LNCaP clone FGC (cell line): ENCODE results near the gene SNRNP70.

Experiments used
- DNase-seq: peaks from one replicate; pipeline ENCODE4 v3.0.0-alpha.2; 2011; ENCODE audit warnings: low read depth
- H3K4me3 ChIP-seq: 2 replicates; pipeline ENCODE4 v1.5.1; 2011; ENCODE audit warnings: mild to moderate bottlenecking, low read depth, low read length, control low read depth
- TF ChIP-seq, protein P1 (sequence below): IDR thresholded peaks from 2 replicates; pipeline ENCODE4 v1.5.1; 2012; ENCODE audit warnings: mild to moderate bottlenecking; ENCODE audit not compliant: control insufficient read depth, insufficient read depth; ENCODE audit errors: extremely low read depth

Gene SNRNP70

DNA sequence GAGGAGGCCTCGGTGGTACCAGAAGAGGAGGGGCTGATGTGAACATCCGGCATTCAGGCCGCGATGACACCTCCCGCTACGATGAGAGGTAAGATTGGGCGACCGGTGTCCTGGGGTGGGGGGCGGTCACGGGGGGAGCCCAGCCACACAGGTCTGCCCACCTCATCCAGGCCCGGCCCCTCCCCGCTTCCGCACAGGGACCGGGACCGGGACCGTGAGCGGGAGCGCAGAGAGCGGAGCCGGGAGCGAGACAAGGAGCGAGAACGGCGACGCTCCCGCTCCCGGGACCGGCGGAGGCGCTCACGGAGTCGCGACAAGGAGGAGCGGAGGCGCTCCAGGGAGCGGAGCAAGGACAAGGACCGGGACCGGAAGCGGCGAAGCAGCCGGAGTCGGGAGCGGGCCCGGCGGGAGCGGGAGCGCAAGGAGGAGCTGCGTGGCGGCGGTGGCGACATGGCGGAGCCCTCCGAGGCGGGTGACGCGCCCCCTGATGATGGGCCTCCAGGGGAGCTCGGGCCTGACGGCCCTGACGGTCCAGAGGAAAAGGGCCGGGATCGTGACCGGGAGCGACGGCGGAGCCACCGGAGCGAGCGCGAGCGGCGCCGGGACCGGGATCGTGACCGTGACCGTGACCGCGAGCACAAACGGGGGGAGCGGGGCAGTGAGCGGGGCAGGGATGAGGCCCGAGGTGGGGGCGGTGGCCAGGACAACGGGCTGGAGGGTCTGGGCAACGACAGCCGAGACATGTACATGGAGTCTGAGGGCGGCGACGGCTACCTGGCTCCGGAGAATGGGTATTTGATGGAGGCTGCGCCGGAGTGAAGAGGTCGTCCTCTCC, 22.6 kb downstream of the SNRNP70 start:
- TF ChIP-seq, protein P1, sequence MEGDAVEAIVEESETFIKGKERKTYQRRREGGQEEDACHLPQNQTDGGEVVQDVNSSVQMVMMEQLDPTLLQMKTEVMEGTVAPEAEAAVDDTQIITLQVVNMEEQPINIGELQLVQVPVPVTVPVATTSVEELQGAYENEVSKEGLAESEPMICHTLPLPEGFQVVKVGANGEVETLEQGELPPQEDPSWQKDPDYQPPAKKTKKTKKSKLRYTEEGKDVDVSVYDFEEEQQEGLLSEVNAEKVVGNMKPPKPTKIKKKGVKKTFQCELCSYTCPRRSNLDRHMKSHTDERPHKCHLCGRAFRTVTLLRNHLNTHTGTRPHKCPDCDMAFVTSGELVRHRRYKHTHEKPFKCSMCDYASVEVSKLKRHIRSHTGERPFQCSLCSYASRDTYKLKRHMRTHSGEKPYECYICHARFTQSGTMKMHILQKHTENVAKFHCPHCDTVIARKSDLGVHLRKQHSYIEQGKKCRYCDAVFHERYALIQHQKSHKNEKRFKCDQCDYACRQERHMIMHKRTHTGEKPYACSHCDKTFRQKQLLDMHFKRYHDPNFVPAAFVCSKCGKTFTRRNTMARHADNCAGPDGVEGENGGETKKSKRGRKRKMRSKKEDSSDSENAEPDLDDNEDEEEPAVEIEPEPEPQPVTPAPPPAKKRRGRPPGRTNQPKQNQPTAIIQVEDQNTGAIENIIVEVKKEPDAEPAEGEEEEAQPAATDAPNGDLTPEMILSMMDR = no peak
- no peak for DNase-seq
- H3K4me3 ChIP-seq = no peak overlapping the region

DNA sequence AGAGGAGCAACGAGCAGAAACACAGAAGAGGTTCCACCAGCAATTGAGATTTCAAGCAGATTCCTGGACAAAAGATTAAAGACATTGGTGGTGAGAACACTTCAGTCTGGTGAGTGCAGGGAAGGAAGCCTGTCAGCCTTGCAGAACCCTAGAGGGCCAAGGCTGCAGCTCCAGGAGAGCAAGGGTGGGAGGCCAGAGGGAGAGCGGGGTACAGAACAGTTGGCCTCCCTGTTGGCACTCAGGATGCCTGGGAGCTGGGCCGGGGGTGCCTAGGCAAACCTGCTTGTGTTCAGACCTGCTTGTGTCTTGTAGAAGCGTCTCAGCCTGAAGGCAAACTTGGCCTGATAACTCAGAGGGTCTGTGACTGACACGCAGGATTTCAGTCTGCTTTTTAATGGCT, 23.8 kb downstream of the SNRNP70 start:
- TF ChIP-seq, protein P1 = no peak
- no peak for DNase-seq
- no peak overlapping the region for H3K4me3 ChIP-seq

DNA sequence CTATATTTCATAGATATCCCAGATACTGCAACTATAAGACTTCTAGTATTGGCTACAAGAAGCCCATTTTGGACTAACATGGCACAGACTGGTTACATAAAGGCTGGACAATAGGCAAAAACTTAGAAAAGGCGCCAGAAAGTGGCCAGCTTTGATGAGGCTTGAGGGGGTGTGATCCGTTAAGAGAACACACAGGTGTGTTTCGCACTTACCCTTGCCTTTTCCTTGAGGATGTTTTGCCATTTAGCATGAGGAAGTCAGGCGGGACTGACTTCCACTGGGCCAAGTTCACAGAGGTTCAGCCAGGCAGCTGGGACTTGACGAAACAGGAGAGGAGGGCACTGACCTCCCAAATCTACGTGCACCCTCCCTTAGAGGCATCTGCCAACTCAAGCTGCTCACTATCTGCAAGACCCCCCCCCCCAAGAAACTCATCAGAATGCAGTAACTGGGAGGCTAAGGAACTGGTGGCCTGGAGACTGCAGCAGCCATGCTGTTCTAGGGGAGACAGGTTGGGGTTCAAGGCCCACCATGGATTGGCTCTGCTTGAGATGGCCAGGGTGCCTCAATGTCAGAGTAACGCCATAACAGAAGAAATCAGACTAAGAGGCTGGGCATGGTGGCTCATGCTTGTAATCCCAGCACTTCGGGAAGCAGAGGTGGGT, 24.4 kb downstream of the SNRNP70 start:
- TF ChIP-seq, protein P1 = no peak
- DNase-seq = no peak
- no peak overlapping the region for H3K4me3 ChIP-seq

GRCh38 chr19:49110567-49110966, 25.3 kb downstream of the SNRNP70 start:
- DNase-seq = no peak
- no peak overlapping the region for H3K4me3 ChIP-seq
- TF ChIP-seq, protein P1 = no peak

- no peak overlapping the region for H3K4me3 ChIP-seq
- TF ChIP-seq, protein P1 = no peak
- DNase-seq = no peak
Observed at GRCh38 chr19:49111218-49111998, 26.2 kb downstream of the SNRNP70 start.

DNA sequence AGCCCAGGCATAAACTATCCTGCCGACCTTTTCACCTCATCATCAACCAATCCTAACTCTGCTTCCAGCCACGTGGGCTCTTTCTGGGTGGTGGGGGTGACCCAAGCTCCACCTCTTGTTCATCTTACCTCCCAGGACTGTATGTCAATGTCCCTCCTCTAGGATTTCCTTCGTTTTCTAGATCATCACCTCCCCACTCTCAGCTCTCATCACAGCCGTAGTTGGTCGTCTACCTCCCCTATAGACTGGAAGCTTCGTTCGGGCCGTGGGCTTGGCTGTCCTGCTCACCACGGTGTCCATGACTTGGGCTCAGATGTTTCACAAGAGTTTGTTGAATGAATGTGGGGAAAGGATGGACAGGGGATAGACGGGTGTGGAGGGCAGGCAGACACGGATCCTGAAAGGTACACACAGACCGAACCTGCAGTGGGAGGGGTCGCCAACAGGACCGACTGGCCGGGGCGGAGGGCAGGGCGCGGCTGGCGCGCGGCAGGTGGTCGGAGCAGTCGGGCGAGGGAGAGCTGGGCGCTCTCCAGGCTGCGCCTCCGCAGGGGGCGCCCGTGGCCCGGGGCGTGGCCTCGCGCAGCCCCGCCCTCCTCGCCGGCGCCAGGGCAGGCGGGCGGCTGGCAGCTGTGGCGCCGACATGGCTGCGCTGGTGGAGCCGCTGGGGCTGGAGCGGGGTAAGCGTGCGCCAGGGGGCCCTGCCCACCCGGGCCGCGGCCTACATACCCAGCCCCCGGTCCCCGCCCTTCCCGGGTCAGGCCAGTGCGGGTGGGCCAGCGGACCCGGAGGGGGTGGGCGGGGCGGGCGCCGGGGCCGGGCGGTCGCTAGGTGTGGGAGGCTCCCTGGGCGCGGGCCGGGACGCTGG, 28.7 kb downstream of the SNRNP70 start, which contains the start of gene LIN7B:
Gene LIN7B, plus strand, starts transcription at position 609 of the 868 bp plus-strand sequence. Its CDS starts 35 bp downstream, at position 644.
- peak within 1 kb of the TSS; percentile 59 for H3K4me3 ChIP-seq
- DNase-seq = no peak
- TF ChIP-seq, protein P1 = peak; percentile 29; the same call in 1 of the 2 replicates
